Coronary artery (tissue), 2 donors: Measurements from ENCODE around the gene E2F4.

Experiments
- DNase-seq: peaks from one replicate; pipeline ENCODE4 v3.0.0-alpha.2; 2017; ENCODE audit warnings: low spot score
- H3K27ac ChIP-seq, 2 donors: fragments of 200-600 bp; sonication (generic); one replicate each; pipeline ENCODE4 v1.5.1; 2016 to 2019
- H3K4me3 ChIP-seq: fragments of 200-600 bp; sonication (generic); 2 replicates; pipeline ENCODE4 v1.5.1; 2016; ENCODE audit warnings: mild to moderate bottlenecking, moderate library complexity
- CTCF ChIP-seq: fragments of 200-600 bp; sonication (generic); IDR thresholded peaks from one replicate; pipeline ENCODE4 v1.5.1; 2019; ENCODE audit warnings: antibody characterized with exemption

The E2F4 gene

DNA sequence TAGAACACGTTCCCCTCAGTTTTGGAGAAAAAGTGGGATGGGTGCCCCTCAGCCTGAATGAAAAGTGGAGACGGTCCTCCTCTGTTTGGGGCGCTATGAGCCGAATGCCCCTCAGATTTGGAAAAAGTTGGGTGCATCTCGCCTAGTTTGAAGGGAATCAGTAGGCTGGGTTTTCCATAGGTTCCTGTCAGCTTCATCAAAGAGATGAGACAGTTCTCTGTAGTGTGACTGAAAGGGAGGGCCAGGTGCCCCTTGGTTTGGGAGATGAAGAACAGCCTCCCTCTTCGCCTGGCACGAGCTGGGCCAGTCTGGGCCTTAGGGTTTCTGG lies 56.1 kb downstream of the E2F4 start:
- no peak for DNase-seq
- peak overlapping the region; percentile 86 for H3K4me3 ChIP-seq
- no peak for TF ChIP-seq CTCF
- no peak overlapping the region for H3K27ac ChIP-seq
